ENCODE measurements around the gene SWSAP1.
"Not testable (repeated sequence)": the region's sequence is repeated elsewhere in the genome, so short reads cannot be mapped to it uniquely, and the experiment has no call there.

Gene SWSAP1

GRCh38 chr19:11379269-11379845, 4.9 kb downstream of the SWSAP1 start:
- not testable (repeated sequence) for DNase-seq

GRCh38 chr19:11379857-11380350, 5.4 kb downstream of the SWSAP1 start:
- no peak for DNase-seq

- DNase-seq, result peak; percentile 93
Measured at GRCh38 chr19:11380653-11381537, 6.4 kb downstream of the SWSAP1 start.

GRCh38 chr19:11382898-11383705, 8.6 kb downstream of the SWSAP1 start:
- peak; percentile 43 for DNase-seq

- DNase-seq, result no peak
Measured at GRCh38 chr19:11383706-11384048, 9.2 kb downstream of the SWSAP1 start.

- no peak for DNase-seq
Measured at GRCh38 chr19:11384778-11385129, 10.3 kb downstream of the SWSAP1 start.

GRCh38 chr19:11387162-11388034, 12.9 kb downstream of the SWSAP1 start:
- no peak for DNase-seq

- no peak for DNase-seq
Measured at GRCh38 chr19:11390359-11390758, 15.9 kb downstream of the SWSAP1 start.

- DNase-seq, result no peak
Measured at GRCh38 chr19:11390933-11391680, 16.6 kb downstream of the SWSAP1 start.

GRCh38 chr19:11397089-11397610, 22.7 kb downstream of the SWSAP1 start:
- no peak for DNase-seq

GRCh38 chr19:11399667-11400066, 25.2 kb downstream of the SWSAP1 start:
- DNase-seq, result no peak

- no peak for DNase-seq
Measured at GRCh38 chr19:11400798-11401197, 26.3 kb downstream of the SWSAP1 start.

- DNase-seq, result no peak
Measured at GRCh38 chr19:11401808-11402543, 27.5 kb downstream of the SWSAP1 start.

- DNase-seq, result no peak
Measured at GRCh38 chr19:11404588-11405222, 30.2 kb downstream of the SWSAP1 start.

GRCh38 chr19:11405846-11406643, 31.6 kb downstream of the SWSAP1 start:
- peak; percentile 34 for DNase-seq

- DNase-seq, result not testable (repeated sequence)
Measured at GRCh38 chr19:11406703-11407236, 32.3 kb downstream of the SWSAP1 start.

GRCh38 chr19:11408591-11408990, 34.1 kb downstream of the SWSAP1 start:
- no peak for DNase-seq

- DNase-seq, result no peak
Measured at GRCh38 chr19:11410682-11411081, 36.2 kb downstream of the SWSAP1 start.

- no peak for DNase-seq
Measured at GRCh38 chr19:11414544-11414943, 40.1 kb downstream of the SWSAP1 start.
